G401 (cell line): ENCODE measurements around the gene CORO7. TPM values are rescaled to one million over a fixed set of nuclear protein-coding genes. Genes with fewer than 3 reads are reported as not detected.
"Not testable (repeated sequence)": the region's sequence is repeated elsewhere in the genome, so short reads cannot be mapped to it uniquely, and the experiment has no call there.

ENCODE experiments used
- DNase-seq: peaks from one replicate; pipeline ENCODE4 v3.0.0-alpha.2; 2015; ENCODE audit warnings: low spot score
- in situ Hi-C: cut with HindIII; loops from 2 replicates; pipeline ENCODE4 v1.10.0; 2016; ENCODE audit warnings: low sequenced_read_pairs, mixed read lengths
- total RNA-seq: library from RNA; depleted of rRNA; stranded (reverse); fragments of >200 nt; shearing (Covaris generic); gene quantifications from 2 replicates; pipeline ENCODE4 v1.2.3, GENCODE V29; 2014

The CORO7 gene
- total RNA-seq, 1 experiment from 2014 or later = 39.5 TPM

GRCh38 chr16:4404247-4404966 lies 12.0 kb downstream of the CORO7 start:
- in situ Hi-C loops = no loop called here
- DNase-seq = peak; percentile 37

DNA sequence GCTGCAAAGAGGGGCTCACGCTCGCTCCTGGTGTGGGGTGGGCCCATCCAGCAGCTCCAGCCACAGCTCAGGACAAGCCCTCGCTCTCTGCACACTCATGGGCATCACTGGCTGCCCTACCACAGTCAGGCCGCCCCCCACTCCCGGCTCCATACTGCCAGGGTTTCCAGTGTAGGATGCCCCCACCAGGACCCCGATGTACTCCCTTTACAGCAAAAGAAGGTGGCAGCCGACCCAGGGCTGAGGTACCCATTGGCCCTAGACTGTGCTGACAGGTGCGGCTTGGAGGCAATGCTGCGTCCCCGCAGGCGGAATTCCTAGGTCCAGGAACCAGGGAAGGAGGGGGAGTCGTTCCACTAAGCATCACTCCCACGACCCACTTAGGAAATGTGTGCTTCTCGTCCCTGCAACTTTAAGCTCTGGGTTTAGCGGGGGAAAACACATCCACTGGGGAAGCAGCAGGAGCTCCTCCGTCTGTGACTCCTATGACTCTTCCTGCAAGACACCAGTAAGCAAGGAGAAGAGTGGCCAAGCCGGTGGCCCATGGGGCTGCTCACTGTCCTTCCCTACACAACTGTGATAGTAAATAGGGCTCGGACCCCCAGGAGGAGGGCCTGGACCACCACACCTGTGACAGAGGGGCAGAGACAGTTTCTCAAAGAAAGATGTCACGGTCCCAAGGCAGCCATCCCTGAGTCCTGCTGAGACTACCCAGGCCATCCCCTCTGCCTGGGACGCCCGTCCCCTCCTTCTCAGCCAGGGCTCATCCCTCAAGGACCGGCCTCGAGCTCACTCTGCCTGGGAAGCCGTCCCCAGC lies 13.1 kb downstream of the CORO7 start:
- DNase-seq = no peak
- in situ Hi-C loops = no loop called here

DNA sequence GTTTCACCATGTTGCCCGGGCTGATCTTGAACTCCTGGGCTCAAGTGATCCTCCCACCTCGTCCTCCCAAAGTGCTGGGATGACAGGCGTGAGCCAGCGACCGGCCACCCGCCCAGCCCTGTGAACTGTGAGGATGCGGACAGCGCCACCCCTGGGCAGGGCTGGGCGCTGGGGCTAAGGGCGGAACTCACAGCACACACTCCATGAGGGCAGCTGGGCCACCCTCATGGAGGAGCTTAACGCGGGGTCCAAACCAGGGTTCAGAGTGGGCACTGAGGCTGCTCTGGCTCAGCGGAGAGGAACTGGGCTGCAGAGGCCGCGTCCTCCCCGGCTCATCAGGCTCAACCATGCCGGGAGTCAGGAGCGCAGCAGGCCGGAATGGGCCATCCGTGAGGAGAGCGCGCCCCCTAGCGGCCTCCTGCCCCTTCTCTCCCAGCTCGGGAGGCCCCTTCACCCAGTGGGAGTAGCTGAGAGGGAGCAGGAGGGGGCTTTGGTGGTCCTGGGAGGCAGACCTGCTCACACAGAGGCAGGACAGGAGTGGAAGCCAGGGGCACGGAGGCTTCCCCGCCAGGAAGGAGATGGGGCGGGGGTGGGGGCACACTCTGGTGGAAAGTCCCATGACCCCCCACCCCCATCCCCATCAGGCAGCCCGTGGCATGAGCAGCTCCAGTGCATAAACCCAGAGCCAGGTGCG lies 13.8 kb downstream of the CORO7 start:
- in situ Hi-C loops = no loop called here
- peak; percentile 81 for DNase-seq

DNA sequence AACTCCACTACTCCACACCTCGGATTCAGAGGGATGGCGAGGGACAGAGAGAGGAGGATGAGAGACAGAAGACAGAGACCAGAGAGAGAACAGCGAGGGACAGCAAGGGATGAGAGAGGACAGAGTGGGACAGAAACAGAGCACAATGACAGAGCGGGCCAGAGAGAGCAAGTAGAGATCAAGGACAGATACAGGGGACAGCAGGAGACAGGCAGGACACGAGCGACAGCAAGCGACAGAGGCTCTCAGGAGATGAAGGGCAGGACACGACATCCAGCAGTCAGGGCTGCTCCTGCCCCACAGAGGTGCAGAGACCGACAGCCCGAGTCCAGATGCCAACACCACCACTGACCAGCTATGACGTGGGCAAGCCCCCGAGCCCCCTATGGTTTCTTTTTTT lies 14.9 kb downstream of the CORO7 start:
- in situ Hi-C loops = no loop called here
- DNase-seq = no peak

DNA sequence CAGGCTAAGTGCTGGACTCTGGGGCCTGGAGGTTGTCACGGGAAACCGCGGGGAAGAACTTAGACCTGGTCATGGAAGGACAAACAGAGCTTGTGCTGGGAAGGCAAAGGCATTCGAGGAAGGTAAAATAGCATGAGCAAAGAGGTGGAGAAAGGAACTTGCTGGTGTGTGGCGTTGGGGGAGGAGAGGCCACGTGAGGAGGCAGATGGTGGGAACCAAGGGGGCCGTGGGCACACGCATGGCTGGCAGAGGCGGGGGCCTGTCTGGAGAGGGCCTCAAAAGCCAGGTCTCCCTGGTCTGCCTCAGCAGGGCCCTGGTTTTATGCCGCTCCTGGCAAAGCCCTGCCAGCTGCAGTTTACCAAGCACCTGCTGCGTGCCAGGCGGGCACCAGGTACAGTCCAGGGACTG lies 15.3 kb downstream of the CORO7 start:
- in situ Hi-C loops = no loop called here

DNA sequence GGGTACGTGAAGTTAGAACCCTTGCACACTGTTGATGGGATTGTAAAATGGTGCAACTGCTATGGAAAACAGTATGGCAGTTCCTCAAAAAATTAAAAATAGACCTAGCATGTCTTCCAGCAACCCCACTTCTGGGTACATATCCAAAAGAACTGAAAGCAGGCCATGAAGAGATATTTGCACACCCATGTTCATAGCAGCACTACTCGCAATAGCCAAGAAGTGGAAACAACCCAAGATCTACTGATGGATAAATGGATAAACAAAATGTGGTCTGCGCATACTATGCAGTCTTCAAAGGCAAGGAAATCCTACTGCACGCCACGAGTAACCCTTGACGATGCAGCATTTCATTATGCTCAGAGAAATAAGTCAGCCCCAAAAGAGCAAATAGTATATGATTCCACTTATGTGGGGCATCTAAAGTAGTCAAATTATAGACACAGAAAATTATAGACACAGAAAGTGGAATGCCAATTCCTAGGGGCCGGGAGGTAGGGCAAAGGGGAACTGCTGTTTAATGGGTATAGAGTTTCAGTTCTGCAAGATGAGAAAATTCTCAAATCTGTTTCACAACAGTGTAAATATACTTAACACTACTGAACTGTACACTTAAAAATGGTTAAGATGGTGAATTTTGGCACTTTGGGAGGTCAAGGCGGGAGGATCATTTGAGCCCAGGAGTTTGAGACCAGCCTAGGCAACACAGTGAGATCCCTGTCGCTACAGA lies 17.2 kb downstream of the CORO7 start:
- DNase-seq = no peak
- in situ Hi-C loops = no loop called here

More for the DNA sequence above, 15.3 kb downstream of the CORO7 start:
- peak; percentile 58 for DNase-seq

DNA sequence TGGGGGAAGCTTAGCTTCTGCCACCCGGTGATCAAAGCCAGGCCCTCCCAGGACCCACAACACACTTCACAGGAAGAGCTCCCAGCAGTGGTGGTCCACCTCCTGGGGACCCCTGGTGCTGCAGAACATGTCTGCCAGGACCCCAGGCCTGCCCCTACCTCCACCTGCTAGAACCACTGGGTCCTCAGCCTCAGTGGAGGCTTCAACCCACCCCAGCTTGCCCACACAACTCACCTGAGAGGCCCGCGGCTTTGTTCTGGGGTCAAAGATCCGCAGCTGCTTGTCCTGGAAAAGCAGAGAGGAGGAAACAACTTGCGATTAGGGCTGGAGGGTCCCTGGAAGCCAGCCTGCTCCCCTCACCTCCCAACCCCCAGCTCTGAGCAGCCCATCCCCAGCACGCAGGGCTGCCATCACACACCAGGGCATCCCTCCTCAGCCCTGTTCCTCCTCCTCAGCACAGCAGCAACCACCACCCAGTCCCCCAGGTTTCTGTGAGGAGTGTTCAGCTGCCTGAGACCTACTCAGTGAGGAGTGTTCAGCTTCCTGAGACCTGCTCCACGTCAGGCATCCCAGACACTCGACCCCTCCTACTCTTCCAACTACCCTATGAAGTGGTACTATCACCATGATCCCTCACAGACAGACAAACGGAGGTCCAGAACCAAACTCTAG lies 21.2 kb downstream of the CORO7 start:
- in situ Hi-C loops = no loop called here
- DNase-seq = no peak

- DNase-seq, in situ Hi-C loops: not testable (repeated sequence)
These were observed 22.5 kb downstream of the CORO7 start for GRCh38 chr16:4393850-4394249.

GRCh38 chr16:4393240-4393600 lies 23.2 kb downstream of the CORO7 start:
- no peak for DNase-seq
- in situ Hi-C loops = no loop called here

GRCh38 chr16:4392382-4393239 lies 23.8 kb downstream of the CORO7 start:
- in situ Hi-C loops = no loop called here
- DNase-seq = no peak

GRCh38 chr16:4391631-4392381 lies 24.6 kb downstream of the CORO7 start:
- DNase-seq = no peak
- in situ Hi-C loops = no loop called here

- in situ Hi-C loops = no loop called here
- DNase-seq = no peak
These were observed 25.8 kb downstream of the CORO7 start for GRCh38 chr16:4390266-4391260.

DNA sequence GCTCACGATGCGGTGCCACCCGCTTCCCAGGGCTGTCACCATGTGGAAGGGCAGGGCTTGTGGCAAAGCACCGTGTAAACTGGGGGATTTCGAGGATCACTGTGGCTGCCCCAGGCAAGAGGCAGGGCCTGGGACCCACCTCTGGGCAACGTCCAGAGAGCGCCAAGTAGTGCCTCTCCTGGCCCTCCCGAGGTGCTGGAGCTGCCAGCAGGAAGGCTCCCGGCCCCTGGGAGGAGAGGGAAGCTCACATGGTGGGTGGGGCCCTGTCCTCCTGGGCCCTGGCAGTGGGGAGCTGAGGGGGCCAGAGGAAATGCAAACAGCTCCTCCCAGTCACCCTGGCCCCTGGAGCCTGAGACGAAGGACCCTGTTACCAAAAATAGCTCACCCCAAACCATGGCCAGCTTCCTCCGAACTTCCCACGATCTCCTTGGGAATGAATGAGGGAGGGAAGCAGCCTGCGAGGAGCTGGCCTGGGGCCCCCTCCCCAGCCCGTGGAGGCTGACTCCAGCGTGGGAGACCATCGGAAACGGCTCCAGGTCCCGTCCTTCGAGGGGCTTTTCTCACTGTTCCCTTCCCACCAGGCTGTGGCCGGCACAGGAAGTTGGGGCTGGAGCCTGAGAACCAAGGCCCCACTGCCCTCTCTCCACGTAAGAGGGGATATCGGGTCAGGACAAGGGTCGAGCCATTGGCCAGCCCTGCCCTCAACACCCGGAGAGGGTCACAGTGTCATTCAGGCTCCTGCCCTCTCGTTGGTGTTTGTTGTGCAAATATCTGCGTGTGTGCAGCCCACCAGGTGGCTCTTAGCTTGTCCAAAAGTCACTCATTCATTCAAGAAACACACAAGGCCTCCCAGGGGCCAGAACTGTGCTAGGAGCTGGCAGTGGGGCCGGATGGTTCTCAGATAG lies 27.1 kb downstream of the CORO7 start:
- in situ Hi-C loops = no loop called here
- no peak for DNase-seq

- no peak for DNase-seq
- in situ Hi-C loops = no loop called here
These were observed 27.9 kb downstream of the CORO7 start for GRCh38 chr16:4388271-4389021.

- DNase-seq = no peak
- in situ Hi-C loops = no loop called here
These were observed 28.6 kb downstream of the CORO7 start for GRCh38 chr16:4387781-4388180.
